NB4 (cell line): ENCODE data around the gene OLFML1.
A peak's percentile ranks its signal among the peaks of the same experiment; 100 is the strongest.

Experiments used
- TF ChIP-seq, protein P1 (sequence below): IDR thresholded peaks from one replicate; pipeline ENCODE4 v1.5.1; 2012; ENCODE audit warnings: low read depth, low read length
- TF ChIP-seq, protein P2 (sequence below): IDR thresholded peaks from 2 replicates; pipeline ENCODE4 v1.6.1; 2011; ENCODE audit warnings: low read depth, low read length

DNA sequence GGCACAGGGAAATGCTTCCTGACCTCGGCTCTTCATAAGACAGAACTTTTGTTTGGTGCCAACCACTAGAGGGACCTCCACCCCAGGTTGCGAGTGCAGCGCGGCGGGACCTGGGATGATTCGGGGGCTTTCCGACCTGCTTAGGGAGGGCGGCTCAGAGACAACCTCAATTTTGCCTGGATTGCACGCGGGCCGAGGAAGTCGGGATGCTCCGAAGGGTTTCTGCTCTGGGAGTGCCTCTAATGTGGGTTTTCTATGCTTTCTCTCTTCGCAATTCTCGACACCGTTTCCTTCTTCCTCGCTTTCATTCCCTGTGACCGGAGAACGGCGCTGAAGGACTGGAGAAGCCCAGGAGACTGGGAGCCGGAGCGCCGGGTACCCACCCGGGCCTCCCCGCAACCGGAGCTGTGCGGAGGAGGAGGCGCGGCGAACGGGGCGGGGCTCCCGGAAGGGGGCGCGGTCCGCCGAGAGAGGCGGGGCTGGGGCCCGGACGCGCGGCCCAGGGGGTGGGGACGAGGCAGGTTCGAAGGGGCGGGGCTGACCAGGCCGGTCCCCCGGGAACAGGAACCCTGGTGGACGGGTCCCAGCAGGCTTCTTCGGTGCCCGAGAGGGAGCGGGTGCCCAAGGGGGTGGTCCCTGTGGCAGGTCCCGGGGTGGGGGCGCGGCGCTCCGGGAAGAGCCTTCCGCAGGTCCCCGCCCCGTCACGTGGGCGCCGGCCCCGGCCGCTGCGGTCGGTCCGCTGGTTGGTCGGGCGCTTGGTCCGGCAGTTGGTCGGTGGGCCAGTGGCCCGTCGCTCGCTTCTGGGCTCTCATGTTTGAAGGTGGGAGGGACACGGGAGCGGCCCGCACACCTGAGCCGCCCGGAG, 28.2 kb downstream of the OLFML1 start, which contains the start of gene PPFIBP2:
- TF ChIP-seq, protein P1, sequence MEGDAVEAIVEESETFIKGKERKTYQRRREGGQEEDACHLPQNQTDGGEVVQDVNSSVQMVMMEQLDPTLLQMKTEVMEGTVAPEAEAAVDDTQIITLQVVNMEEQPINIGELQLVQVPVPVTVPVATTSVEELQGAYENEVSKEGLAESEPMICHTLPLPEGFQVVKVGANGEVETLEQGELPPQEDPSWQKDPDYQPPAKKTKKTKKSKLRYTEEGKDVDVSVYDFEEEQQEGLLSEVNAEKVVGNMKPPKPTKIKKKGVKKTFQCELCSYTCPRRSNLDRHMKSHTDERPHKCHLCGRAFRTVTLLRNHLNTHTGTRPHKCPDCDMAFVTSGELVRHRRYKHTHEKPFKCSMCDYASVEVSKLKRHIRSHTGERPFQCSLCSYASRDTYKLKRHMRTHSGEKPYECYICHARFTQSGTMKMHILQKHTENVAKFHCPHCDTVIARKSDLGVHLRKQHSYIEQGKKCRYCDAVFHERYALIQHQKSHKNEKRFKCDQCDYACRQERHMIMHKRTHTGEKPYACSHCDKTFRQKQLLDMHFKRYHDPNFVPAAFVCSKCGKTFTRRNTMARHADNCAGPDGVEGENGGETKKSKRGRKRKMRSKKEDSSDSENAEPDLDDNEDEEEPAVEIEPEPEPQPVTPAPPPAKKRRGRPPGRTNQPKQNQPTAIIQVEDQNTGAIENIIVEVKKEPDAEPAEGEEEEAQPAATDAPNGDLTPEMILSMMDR: peak; percentile 56
- TF ChIP-seq, protein P2, sequence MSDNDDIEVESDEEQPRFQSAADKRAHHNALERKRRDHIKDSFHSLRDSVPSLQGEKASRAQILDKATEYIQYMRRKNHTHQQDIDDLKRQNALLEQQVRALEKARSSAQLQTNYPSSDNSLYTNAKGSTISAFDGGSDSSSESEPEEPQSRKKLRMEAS: peak; percentile 70
